Measurements from ENCODE around the gene SERPINA6. TPM values are rescaled to one million over a fixed set of nuclear protein-coding genes. Genes with fewer than 3 reads are reported as not detected.
"Not testable (repeated sequence)": the region's sequence is repeated elsewhere in the genome, so short reads cannot be mapped to it uniquely, and the experiment has no call there.

SERPINA6 gene
- total RNA-seq: not detected

- DNase-seq: no peak
These were observed at the start of gene SERPINA6 for GRCh38 chr14:94322648-94323570. Gene SERPINA6 (minus strand): TSS chr14:94323336. CDS start chr14:94314648, 8,688 bp downstream.

- no peak for DNase-seq
These were observed 49.0 kb upstream of the SERPINA6 start for GRCh38 chr14:94372021-94372605.

- no peak for DNase-seq
These were observed 47.4 kb upstream of the SERPINA6 start for GRCh38 chr14:94370524-94370910.

- DNase-seq: not testable (repeated sequence)
These were observed 46.8 kb upstream of the SERPINA6 start for GRCh38 chr14:94369766-94370523.

- no peak for DNase-seq
These were observed 45.8 kb upstream of the SERPINA6 start for GRCh38 chr14:94368956-94369355.

GRCh38 chr14:94368243-94368590, 45.1 kb upstream of the SERPINA6 start:
- no peak for DNase-seq

GRCh38 chr14:94367347-94368242, 44.5 kb upstream of the SERPINA6 start:
- no peak for DNase-seq

GRCh38 chr14:94366146-94366915, 43.2 kb upstream of the SERPINA6 start, which contains the start of gene SERPINA2:
Gene SERPINA2 (minus strand): TSS chr14:94366698.
- DNase-seq: no peak

GRCh38 chr14:94365624-94366023, 42.5 kb upstream of the SERPINA6 start:
- DNase-seq: no peak

GRCh38 chr14:94364964-94365363, 41.8 kb upstream of the SERPINA6 start:
- no peak for DNase-seq

GRCh38 chr14:94364037-94364436, 40.9 kb upstream of the SERPINA6 start:
- no peak for DNase-seq

GRCh38 chr14:94363151-94363624, 40.1 kb upstream of the SERPINA6 start:
- DNase-seq: no peak

- DNase-seq: no peak
These were observed 39.5 kb upstream of the SERPINA6 start for GRCh38 chr14:94362614-94363133.

- no peak for DNase-seq
These were observed 38.5 kb upstream of the SERPINA6 start for GRCh38 chr14:94361682-94362081.

- no peak for DNase-seq
These were observed 37.9 kb upstream of the SERPINA6 start for GRCh38 chr14:94360945-94361565.

- DNase-seq: no peak
These were observed 34.0 kb upstream of the SERPINA6 start for GRCh38 chr14:94357166-94357565.

GRCh38 chr14:94356379-94357056, 33.4 kb upstream of the SERPINA6 start:
- DNase-seq: no peak

GRCh38 chr14:94355191-94355794, 32.2 kb upstream of the SERPINA6 start:
- peak; percentile 9 for DNase-seq

- DNase-seq: no peak
These were observed 31.6 kb upstream of the SERPINA6 start for GRCh38 chr14:94354638-94355185.
